ENCODE measurements around the gene FKBP2.

- TF ChIP-seq CTCF (IDR thresholded peaks at IDR 0.05), result no peak
- no peak for TF ChIP-seq POLR2A (IDR thresholded peaks at IDR 0.05)
Measured at GRCh38 chr11:64249563-64250414, 8.9 kb downstream of the FKBP2 start.
